HTR-8/SVneo (cell line): ENCODE measurements around the gene RTBDN.
"Not testable (repeated sequence)": the region's sequence is repeated elsewhere in the genome, so short reads cannot be mapped to it uniquely, and the experiment has no call there.

Source experiments
- DNase-seq: peaks from one replicate; pipeline ENCODE4 v3.0.0; 2011; ENCODE audit warnings: low spot score, mixed read lengths; ENCODE audit not compliant: insufficient read length
- FAIRE-seq: peaks from 2 replicates; lab custom pipeline; 2011; peaks lifted over from hg19 to GRCh38; lab: Jason Lieb, UNC

Gene RTBDN

GRCh38 chr19:12858041-12858928 lies 23.9 kb upstream of the RTBDN start:
- FAIRE-seq (no peak), DNase-seq (no peak)

- DNase-seq (no peak), FAIRE-seq (no peak)
These were observed 22.3 kb upstream of the RTBDN start for GRCh38 chr19:12856653-12857052.

GRCh38 chr19:12847159-12848139 lies 13.1 kb upstream of the RTBDN start:
- FAIRE-seq (peak; percentile 89), DNase-seq (peak; percentile 92)

GRCh38 chr19:12846613-12847012 lies 12.2 kb upstream of the RTBDN start:
- DNase-seq, FAIRE-seq: not testable (repeated sequence)

- DNase-seq (no peak), FAIRE-seq (no peak)
These were observed 9.8 kb upstream of the RTBDN start for GRCh38 chr19:12843999-12844732.

GRCh38 chr19:12843328-12843727 lies 8.9 kb upstream of the RTBDN start:
- DNase-seq (no peak), FAIRE-seq (no peak)

GRCh38 chr19:12842511-12842910 lies 8.1 kb upstream of the RTBDN start:
- DNase-seq, result no peak
- no peak for FAIRE-seq

GRCh38 chr19:12841094-12841493 lies 6.7 kb upstream of the RTBDN start:
- no peak for DNase-seq
- FAIRE-seq, result no peak

- no peak for DNase-seq
These were observed 6.0 kb upstream of the RTBDN start for GRCh38 chr19:12840091-12841079.

GRCh38 chr19:12838886-12839756 lies 4.7 kb upstream of the RTBDN start:
- FAIRE-seq, result peak; percentile 62
- DNase-seq, result no peak

More at GRCh38 chr19:12840091-12841079, 6.0 kb upstream of the RTBDN start:
- no peak for FAIRE-seq

GRCh38 chr19:12838182-12838885 lies 4.0 kb upstream of the RTBDN start, which contains the start of gene MAST1:
MAST1 (plus strand) TSS chr19:12838515; CDS start chr19:12838573, 58 bp downstream.
- DNase-seq, result peak; percentile 76
- FAIRE-seq, result no peak

GRCh38 chr19:12837225-12837624 lies 2.8 kb upstream of the RTBDN start:
- DNase-seq (no peak), FAIRE-seq (no peak)

GRCh38 chr19:12836529-12836863 lies 2.1 kb upstream of the RTBDN start:
- no peak for DNase-seq

GRCh38 chr19:12834976-12835757 lies 788 bp upstream of the RTBDN start:
- no peak for FAIRE-seq
- no peak for DNase-seq

More at GRCh38 chr19:12836529-12836863, 2.1 kb upstream of the RTBDN start:
- FAIRE-seq, result no peak

- peak; percentile 55 for DNase-seq
These were observed 427 bp downstream of the RTBDN start for GRCh38 chr19:12833738-12834565.

GRCh38 chr19:12833418-12833737 lies 1.0 kb downstream of the RTBDN start:
- FAIRE-seq, result no peak
- DNase-seq, result no peak

More at GRCh38 chr19:12833738-12834565, 427 bp downstream of the RTBDN start:
- no peak for FAIRE-seq
